Measurements from ENCODE around the gene TNFRSF18. TPM values are rescaled to one million over a fixed set of nuclear protein-coding genes. Genes with fewer than 3 reads are reported as not detected.

The TNFRSF18 gene
- total RNA-seq, 4 donors from 2014 or later = 0.29 to 0.66 TPM; not detected in 2

DNA sequence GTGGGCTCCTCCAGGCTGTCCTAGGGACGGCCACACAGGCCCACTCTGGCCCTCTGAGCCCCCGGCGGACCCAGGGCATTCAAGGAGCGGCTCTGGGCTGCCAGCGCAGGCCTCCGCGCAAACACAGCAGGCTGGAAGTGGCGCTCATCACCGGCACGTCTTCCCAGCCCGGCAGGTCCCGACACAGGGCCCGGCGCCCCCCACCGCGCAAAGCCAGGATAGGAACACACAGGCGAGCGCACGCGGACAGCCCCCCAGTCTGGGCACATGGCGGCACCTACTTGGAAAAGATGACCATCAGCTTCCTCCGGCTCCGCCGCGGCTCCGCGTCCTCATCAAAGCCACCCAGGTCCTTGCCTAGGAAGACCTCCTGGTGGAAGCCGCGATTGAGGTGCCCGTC lies 21.8 kb upstream of the TNFRSF18 start:
- 92% methylated on average over 27 of the region's 30 CpGs for WGBS
- peaks cover 30 to 63% (median 47%) of the 10 kb centered on the region in 4 donors for H3K4me1 ChIP-seq
- intact Hi-C loops (cut with DNase I) = no loop called here
- no peak for DNase-seq (ENCODE audit: extremely low spot score)
- H3K27ac ChIP-seq (replicated peaks in 1 of 4) = no peak overlapping the region
- H3K27me3 ChIP-seq = no peaks in the 10 kb centered on the region
- peaks cover 32 to 62% (median 57%) of the 10 kb centered on the region in 4 donors for H3K36me3 ChIP-seq
- no peaks in the 10 kb centered on the region for H3K9me3 ChIP-seq
- no peak overlapping the region for H3K4me3 ChIP-seq
- TF ChIP-seq POLR2A (IDR thresholded peaks at IDR 0.05; ENCODE audit: low read depth) (no peak), EP300 (IDR thresholded peaks at IDR 0.05) (no peak), POLR2AphosphoS5 (IDR thresholded peaks at IDR 0.05) (no peak)
- TF ChIP-seq, protein P1, sequence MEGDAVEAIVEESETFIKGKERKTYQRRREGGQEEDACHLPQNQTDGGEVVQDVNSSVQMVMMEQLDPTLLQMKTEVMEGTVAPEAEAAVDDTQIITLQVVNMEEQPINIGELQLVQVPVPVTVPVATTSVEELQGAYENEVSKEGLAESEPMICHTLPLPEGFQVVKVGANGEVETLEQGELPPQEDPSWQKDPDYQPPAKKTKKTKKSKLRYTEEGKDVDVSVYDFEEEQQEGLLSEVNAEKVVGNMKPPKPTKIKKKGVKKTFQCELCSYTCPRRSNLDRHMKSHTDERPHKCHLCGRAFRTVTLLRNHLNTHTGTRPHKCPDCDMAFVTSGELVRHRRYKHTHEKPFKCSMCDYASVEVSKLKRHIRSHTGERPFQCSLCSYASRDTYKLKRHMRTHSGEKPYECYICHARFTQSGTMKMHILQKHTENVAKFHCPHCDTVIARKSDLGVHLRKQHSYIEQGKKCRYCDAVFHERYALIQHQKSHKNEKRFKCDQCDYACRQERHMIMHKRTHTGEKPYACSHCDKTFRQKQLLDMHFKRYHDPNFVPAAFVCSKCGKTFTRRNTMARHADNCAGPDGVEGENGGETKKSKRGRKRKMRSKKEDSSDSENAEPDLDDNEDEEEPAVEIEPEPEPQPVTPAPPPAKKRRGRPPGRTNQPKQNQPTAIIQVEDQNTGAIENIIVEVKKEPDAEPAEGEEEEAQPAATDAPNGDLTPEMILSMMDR (IDR thresholded peaks at IDR 0.05) = no peak

DNA sequence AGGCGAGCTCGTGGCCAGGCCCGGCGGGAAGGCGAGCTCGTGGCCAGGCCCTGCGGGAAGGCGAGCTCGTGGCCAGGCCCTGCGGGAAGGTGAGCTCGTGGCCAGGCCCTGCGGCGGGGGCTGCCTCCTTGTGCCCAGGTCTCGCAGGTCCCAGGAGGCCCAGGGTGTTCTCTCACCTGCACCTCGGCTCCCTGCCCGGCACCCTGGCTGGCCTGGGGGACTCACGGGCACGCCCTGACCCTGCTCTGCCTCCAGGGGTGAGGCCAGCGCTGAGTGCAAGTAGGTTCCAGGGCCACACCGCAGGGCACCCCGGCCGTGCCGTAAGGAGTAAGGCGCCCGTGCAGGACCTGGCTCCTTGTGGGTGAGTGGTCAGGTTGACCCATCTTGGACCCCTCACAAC lies 21.0 kb upstream of the TNFRSF18 start:
- no peaks in the 10 kb centered on the region for H3K27me3 ChIP-seq
- TF ChIP-seq, protein P1 (IDR thresholded peaks at IDR 0.05) = no peak
- TF ChIP-seq POLR2A (IDR thresholded peaks at IDR 0.05; ENCODE audit: low read depth) = no peak
- TF ChIP-seq POLR2AphosphoS5 (IDR thresholded peaks at IDR 0.05) = no peak
- no peak for TF ChIP-seq EP300 (IDR thresholded peaks at IDR 0.05)
- no peaks in the 10 kb centered on the region for H3K9me3 ChIP-seq
- H3K27ac ChIP-seq (replicated peaks in 1 of 4) = no peak overlapping the region
- DNase-seq (ENCODE audit: extremely low spot score) = no peak
- H3K4me3 ChIP-seq = no peak overlapping the region
- intact Hi-C loops (cut with DNase I) = no loop called here
- H3K36me3 ChIP-seq = peaks cover 40 to 70% (median 65%) of the 10 kb centered on the region in 4 donors
- peaks cover 22 to 55% (median 39%) of the 10 kb centered on the region in 4 donors for H3K4me1 ChIP-seq
- WGBS = 96% methylated on average over 19 of the region's 25 CpGs

DNA sequence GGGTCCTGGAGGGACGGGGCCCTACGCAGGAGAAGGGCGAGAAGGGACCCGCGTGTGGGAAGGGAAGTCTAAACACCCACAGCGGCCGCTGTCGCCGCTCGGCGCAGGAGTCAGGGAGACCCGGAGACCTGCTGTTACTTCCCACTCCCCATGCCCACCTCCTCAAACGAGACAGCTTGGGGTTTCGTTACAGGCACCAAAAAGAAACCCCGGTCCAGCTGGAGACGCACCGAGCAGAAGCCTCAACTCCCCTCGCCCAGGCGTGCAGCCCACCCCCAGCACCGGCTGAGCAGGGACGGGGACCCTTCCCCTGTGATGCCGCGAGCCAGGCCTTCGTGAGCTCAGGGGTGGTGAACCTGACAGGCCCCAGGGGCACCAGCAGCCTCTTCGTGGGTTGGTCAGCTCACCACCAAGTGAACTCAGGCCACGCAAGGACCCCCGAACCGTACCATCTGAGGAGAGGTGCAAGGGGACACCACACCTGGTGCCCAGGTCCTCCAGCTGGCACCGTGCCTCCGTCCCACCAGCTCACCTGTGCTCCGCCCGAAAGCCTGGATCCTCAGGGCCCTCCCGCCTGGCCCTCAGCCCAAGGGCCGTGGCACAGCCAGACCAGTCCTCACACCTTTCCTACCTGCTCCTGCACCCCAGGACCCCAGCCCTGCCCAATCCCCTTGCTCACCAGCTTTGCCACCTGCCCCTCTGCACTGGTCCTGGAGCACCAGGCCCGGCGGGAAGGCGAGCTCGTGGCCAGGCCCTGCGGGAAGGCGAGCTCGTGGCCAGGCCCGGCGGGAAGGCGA lies 20.4 kb upstream of the TNFRSF18 start:
- TF ChIP-seq, protein P1 (IDR thresholded peaks at IDR 0.05) = no peak
- no peak for TF ChIP-seq POLR2A (IDR thresholded peaks at IDR 0.05; ENCODE audit: low read depth)
- TF ChIP-seq EP300 (IDR thresholded peaks at IDR 0.05) = no peak
- no peak for TF ChIP-seq POLR2AphosphoS5 (IDR thresholded peaks at IDR 0.05)
- H3K4me1 ChIP-seq = peaks cover 22 to 54% (median 38%) of the 10 kb centered on the region in 4 donors
- DNase-seq (ENCODE audit: extremely low spot score) = no peak
- peaks cover 46 to 76% (median 72%) of the 10 kb centered on the region in 4 donors for H3K36me3 ChIP-seq
- no peak overlapping the region for H3K4me3 ChIP-seq
- H3K9me3 ChIP-seq = no peaks in the 10 kb centered on the region
- H3K27me3 ChIP-seq = no peaks in the 10 kb centered on the region
- whole genome bisulfite sequencing = 95% methylated on average over 30 of the region's 44 CpGs
- no peak overlapping the region for H3K27ac ChIP-seq (replicated peaks in 1 of 4)
- intact Hi-C loops (cut with DNase I) = no loop called here

DNA sequence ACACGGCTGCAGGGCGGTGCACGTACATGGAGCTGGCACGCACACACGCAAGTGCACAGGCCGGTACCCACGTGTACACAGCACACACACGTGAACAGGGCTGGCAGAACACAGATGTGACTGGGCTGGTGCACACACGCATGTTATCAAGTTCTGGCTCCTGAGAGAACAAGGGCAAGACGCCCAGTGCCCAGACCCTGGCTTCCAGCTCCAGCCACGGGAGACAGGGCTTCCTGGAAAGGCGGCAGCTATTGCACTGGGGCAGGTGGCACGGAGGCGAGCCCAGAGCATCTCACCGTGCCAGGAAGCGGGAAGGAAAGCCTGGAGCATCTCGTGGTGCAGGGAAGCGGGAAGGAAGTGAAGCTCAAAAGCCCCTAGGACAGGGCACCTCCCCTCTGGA lies 19.5 kb upstream of the TNFRSF18 start:
- Histone ChIP-seq H3K36me3 (peaks cover 53 to 85% (median 80%) of the 10 kb centered on the region in 4 donors), H3K27ac (replicated peaks in 1 of 4) (no peak overlapping the region), H3K4me3 (no peak overlapping the region), H3K4me1 (peaks cover 20 to 51% (median 37%) of the 10 kb centered on the region in 4 donors), H3K9me3 (no peaks in the 10 kb centered on the region), H3K27me3 (no peaks in the 10 kb centered on the region)
- 89% methylated on average over 18 of the region's 18 CpGs for WGBS
- intact Hi-C loops (cut with DNase I) = no loop called here
- DNase-seq (ENCODE audit: extremely low spot score) = no peak
- TF ChIP-seq POLR2A (IDR thresholded peaks at IDR 0.05; ENCODE audit: low read depth) = no peak

DNA sequence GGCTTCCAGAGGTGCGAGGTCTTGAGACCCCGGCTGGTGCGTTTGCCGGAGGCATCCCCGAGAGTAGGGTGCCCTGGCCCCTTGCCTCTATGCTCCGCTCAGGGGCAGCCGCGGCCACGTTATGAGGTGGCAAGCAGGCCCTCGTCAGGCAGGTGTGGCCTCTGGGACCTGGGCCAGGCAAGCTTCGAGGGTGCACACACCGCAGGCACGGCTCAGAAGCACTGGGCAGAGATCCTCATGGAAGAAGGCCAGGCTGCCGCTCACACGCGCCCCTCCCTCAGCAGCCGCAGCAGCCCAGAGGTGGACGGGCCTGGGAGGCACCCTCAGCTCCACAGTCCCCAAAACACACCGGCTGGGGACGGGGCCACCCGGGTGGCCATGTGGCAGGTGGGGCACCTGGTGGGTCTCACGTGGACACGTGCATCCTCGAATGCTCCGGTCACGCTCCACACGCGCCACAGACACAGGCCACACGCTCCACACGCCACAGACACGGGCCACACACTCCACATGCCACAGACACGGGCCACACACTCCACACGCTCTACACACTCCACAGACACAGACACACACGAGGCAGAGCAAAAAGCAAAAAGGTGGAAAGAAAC lies 18.9 kb upstream of the TNFRSF18 start:
- no peak for DNase-seq (ENCODE audit: extremely low spot score)
- intact Hi-C loops (cut with DNase I) = no loop called here
- H3K36me3 ChIP-seq = peaks cover 59 to 90% (median 86%) of the 10 kb centered on the region in 4 donors
- WGBS = 94% methylated on average over 26 of the region's 34 CpGs
- H3K9me3 ChIP-seq = no peaks in the 10 kb centered on the region
- no peaks in the 10 kb centered on the region for H3K27me3 ChIP-seq
- TF ChIP-seq POLR2A (IDR thresholded peaks at IDR 0.05; ENCODE audit: low read depth) (no peak), EP300 (IDR thresholded peaks at IDR 0.05) (no peak), POLR2AphosphoS5 (IDR thresholded peaks at IDR 0.05) (no peak)
- TF ChIP-seq, protein P1 (IDR thresholded peaks at IDR 0.05) = no peak
- H3K4me3 ChIP-seq = no peak overlapping the region
- H3K4me1 ChIP-seq = peaks cover 15 to 45% (median 31%) of the 10 kb centered on the region in 4 donors
- H3K27ac ChIP-seq (replicated peaks in 1 of 4) = no peak overlapping the region

Data from esophagus muscularis mucosa (tissue), 4 donors.